Measurements from ENCODE around the gene TUFT1.
"Not testable (repeated sequence)": the region's sequence is repeated elsewhere in the genome, so short reads cannot be mapped to it uniquely, and the experiment has no call there.

The TUFT1 gene

GRCh38 chr1:151618003-151618402 is 77.9 kb downstream of the TUFT1 start:
- DNase-seq (ENCODE audit: low spot score): no peak

GRCh38 chr1:151618470-151618869 is 78.4 kb downstream of the TUFT1 start:
- DNase-seq (ENCODE audit: low spot score): no peak

- DNase-seq (ENCODE audit: low spot score): not testable (repeated sequence)
Measured at GRCh38 chr1:151618996-151619395, 78.9 kb downstream of the TUFT1 start.

DNA sequence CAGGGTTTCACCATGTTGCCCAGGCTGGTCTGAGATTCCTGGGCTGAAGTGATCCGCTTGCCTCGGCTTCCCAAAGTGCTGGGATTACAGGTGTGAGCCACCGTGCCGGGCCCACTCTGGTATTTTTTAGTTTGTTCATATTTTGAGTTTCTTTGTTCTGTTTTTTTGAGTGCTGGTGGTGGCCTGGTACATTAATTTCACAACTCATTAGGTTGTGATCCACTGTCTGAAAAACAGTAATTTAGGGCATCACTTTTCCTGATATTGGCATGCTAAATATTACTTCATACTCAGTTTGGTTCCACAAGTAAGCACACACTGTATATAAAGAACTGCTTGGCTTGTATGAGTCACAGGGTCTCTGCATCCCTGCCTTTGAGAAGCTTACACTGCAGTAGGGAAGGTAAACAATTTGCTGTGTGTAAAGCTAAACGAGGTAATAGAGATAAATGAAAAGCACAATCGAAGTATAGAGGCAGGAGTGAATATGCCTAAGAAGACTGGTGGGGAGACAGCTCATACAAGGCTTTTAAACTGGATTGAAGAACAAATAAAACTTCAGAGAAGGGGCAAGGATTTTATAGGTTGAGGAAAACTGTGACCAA is 79.5 kb downstream of the TUFT1 start:
- no peak for DNase-seq (ENCODE audit: low spot score)

DNA sequence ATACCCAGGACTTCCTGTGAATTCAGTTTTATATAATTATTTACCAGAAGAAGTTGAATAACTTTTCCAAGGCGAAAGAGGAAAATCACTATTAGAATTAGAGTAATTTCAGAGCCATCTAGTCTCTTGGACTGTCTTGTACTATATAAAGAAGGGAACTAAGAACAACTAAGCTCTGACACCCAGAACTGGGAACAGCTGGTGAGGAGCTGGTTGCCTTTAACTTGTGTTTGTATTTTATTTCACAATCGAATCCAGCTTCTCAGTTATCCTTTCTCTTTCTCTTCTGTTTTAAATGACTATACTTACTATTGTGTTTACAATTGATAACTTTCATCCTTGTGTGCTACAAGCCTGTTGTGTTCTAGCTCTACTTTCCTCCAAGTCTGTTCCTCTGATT is 80.2 kb downstream of the TUFT1 start:
- DNase-seq (ENCODE audit: low spot score): no peak

DNA sequence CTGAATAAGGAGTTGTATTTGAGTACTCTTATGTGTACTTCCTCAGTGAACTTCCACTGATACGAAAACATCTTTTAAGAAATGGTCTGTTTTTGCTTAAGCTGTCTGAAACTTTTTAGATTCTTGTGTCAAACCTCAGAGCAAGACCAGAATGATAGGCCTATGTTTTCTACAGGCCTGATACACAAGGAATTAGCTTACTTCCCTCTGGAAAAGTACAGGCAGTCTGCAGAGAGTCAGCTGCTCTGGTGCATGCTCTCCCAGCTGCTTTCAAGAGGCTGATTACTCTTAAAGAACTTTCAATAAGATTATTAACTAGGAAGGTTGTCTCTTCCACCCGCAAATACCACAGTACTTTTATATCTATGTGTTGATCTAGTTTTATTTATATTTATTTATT is 81.2 kb downstream of the TUFT1 start:
- DNase-seq (ENCODE audit: low spot score): no peak

- DNase-seq (ENCODE audit: low spot score): no peak
Measured at GRCh38 chr1:151624783-151625182, 84.7 kb downstream of the TUFT1 start.

GRCh38 chr1:151626740-151627334 is 86.7 kb downstream of the TUFT1 start:
- no peak for DNase-seq (ENCODE audit: low spot score)

DNA sequence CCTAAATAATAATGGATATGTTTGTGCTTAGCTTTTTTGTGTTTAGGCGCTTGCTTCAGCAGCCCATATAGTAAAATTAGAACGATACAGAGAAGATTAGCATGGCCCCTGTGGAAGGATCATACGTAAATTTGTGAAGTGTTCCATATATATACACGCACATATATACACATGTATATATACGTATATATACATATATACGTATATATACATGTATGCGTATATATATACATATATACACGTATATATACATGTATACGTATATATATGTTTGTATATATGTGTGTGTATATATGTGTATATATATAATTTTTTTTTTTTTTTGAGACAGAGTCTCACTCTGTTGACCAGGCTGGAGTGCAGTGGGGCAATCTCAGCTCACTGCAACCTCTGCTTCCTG is 89.2 kb downstream of the TUFT1 start:
- DNase-seq (ENCODE audit: low spot score): no peak
